Fibroblast of the aortic adventitia (primary cell): ENCODE data around the gene AVPR1B. TPM values are rescaled to one million over a fixed set of nuclear protein-coding genes. Genes with fewer than 3 reads are reported as not detected.

Experiments
- DNase-seq: peaks from one replicate; pipeline ENCODE4 v3.0.0-alpha.2; 2010; ENCODE audit warnings: low read depth
- H3K4me3 ChIP-seq: 2 replicates; pipeline ENCODE4 v1.5.1; 2011; ENCODE audit warnings: low read depth, mild to moderate bottlenecking, control low read depth, low read length, moderate library complexity
- total RNA-seq: library from RNA; depleted of rRNA; stranded (reverse); fragments of >200 nt; gene quantifications from 2 replicates; pipeline ENCODE4 v1.2.3, GENCODE V29; 2012; ENCODE audit warnings: low replicate concordance
- TF ChIP-seq, protein P1 (sequence below): IDR thresholded peaks from 2 replicates; pipeline ENCODE4 v1.5.1; 2011; ENCODE audit warnings: mild to moderate bottlenecking, low read length, control low read depth, inconsistent platforms; ENCODE audit not compliant: insufficient read depth

Gene AVPR1B
- total RNA-seq, 1 donor = not detected

DNA sequence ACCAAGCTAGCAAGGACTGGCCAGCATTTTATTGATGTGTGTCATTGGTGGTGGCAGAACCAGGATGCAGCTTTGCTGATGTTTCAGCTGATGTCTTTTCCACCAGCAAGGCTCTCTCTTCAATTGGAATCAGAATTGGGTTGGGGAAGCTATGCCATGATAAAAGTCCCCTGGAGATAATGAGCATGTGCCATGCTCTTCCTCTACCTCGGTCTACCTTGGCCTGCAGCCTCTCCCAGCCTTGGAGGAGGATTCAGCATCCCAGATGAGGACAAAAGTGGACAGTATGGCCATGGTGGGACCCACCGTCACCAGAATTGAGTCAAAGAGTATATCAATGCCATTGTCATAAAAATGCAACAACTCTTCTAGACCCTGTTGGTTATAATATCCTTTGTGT is 8.6 kb downstream of the AVPR1B start:
- no peak overlapping the region for H3K4me3 ChIP-seq
- no peak for DNase-seq
- TF ChIP-seq, protein P1, sequence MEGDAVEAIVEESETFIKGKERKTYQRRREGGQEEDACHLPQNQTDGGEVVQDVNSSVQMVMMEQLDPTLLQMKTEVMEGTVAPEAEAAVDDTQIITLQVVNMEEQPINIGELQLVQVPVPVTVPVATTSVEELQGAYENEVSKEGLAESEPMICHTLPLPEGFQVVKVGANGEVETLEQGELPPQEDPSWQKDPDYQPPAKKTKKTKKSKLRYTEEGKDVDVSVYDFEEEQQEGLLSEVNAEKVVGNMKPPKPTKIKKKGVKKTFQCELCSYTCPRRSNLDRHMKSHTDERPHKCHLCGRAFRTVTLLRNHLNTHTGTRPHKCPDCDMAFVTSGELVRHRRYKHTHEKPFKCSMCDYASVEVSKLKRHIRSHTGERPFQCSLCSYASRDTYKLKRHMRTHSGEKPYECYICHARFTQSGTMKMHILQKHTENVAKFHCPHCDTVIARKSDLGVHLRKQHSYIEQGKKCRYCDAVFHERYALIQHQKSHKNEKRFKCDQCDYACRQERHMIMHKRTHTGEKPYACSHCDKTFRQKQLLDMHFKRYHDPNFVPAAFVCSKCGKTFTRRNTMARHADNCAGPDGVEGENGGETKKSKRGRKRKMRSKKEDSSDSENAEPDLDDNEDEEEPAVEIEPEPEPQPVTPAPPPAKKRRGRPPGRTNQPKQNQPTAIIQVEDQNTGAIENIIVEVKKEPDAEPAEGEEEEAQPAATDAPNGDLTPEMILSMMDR = no peak

DNA sequence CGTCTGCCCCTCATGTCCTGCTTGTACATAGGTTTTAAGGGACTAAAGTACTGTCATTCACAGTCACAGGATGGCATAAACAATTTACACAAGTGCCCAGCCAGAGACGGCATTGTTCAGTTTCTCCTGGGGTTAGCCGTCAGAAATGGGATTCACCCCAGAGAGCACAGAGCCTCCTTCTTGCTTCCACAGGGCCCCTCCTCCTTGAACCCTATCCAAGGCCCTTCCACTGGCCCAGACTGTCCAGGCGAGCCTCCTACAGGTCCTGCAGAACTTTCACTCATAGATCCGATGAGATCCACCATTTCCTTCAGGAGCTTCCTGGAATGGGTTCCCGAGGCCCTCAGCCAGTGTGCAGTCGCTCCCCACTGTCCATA is 10.0 kb downstream of the AVPR1B start:
- no peak overlapping the region for H3K4me3 ChIP-seq
- TF ChIP-seq, protein P1 = no peak
- DNase-seq = no peak

DNA sequence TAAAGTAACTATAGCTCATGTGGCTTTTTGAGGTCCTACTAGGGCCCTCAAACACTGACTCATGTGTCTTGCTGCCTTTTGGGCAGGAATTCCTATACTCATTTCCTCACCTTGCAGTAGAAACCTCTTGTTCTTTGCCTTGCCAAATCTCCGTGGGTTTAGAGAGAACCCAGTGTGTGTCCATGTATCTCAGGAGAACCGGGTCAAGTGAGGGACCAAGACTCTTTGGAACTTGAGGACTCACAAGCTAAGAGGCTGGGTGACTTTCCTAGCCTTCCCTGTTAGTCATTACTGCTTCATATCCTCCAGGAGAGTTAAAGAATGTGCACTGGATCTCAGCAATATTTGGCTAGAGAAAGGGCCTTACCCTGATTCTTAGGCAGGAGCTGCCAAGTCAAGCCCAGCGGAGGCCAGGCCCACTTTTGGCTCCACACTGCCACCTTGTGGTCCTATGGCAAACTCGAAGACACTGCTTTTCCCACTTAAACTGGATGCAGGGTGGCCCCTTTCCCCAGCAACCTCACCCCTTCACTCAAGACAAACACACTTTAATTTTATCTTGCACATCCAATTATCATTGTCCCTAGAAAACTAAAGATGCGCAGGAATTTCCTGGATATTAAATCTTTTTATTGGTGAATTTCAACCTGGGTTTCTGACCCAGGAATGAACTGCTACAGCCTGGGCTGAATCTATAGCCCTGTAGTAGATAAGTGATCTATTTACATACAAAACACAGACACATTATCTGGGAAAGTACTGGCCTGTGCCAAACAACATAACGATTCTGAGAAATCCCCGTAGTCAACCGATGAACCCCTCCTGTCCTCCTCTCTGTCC is 10.6 kb downstream of the AVPR1B start:
- H3K4me3 ChIP-seq = no peak overlapping the region
- DNase-seq = peak; percentile 95
- TF ChIP-seq, protein P1 = peak; percentile 82

DNA sequence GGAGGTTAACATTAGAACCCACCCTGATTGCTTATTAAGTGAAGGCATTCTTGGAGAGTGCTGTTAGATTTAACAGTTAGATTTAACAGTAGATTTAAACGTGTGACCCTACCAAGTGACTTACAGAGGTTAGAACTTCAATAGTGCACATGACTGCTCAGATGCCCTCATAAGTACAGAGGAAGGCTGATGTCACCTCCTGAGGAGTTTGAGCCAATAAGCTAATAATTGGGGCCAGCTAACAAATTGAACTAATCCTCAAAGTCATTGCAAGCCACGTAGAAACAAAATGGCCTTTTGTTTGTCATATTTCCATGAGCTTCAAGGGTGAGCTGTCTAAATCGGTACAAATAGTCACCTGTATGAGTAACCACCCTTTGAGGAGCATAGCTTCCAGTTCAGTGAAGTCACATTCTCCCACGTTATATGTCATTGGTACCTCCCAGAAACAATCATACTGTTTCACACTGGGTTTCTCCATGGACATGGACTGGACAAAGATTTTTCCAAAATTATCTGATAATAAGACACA is 11.7 kb downstream of the AVPR1B start:
- TF ChIP-seq, protein P1 = no peak
- DNase-seq = no peak
- H3K4me3 ChIP-seq = no peak overlapping the region

DNA sequence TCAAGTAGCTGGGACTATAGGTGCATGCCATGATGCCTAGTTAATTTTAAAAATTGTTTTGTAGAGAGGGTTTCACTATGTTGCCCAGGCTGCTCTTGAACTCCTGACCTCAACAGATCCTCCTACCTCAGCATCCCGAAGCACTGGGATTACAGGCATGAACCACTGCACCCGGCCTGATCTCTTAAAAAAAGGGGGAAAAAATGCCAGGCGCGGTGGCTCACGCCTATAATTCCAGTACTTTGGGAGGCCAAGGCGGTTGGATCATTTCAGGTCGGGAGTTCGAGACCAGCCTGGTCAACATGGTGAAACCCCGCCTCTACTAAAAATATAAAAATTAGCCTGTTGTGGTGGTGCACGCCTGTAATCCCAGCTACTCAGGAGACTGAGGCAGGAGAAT is 13.2 kb downstream of the AVPR1B start:
- no peak for DNase-seq
- H3K4me3 ChIP-seq = no peak overlapping the region
- TF ChIP-seq, protein P1 = no peak

DNA sequence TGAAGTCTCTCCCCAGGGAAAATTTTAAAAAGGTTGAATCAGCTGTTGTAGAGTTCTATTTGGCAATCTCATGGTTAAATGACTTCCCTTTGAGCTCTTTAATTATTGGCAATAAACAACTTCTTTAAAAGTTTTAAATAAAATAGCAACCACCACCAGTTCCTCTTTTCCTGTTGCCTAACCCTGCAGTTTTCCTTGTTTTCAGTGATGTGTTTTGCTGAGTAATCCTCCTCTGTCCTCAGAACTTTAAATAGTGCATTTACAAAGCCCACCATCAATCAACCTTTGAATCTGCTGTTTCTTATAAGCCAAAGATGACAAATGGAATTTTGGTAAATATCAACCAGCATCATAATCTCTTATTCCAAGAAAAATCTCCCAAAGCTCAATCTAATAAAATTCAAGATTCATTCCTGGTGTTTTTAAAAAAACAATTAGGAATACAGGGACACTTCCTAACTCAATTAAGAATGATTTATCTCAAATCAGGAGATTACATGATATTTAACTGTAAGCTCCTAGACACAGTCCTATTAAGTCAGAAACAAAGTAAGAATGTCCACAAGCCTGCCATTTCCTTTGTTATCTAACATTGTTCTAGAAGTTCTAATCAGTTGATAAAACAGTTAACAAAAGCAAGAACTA is 14.8 kb downstream of the AVPR1B start:
- H3K4me3 ChIP-seq = no peak overlapping the region

More for the DNA sequence above, 14.8 kb downstream of the AVPR1B start:
- TF ChIP-seq, protein P1 = no peak
- peak; percentile 10 for DNase-seq
